NCI-H345 treated with DMSO at 0.1 percent for 48 hours (cell line): Measurements from ENCODE around the gene HIP1.
"Not testable (repeated sequence)": the region's sequence is repeated elsewhere in the genome, so short reads cannot be mapped to it uniquely, and the experiment has no call there.

Source experiments
- DNase-seq: peaks from one replicate; lab custom pipeline; 2025; ENCODE audit not compliant: unreplicated experiment; lab: John Stamatoyannopoulos, UW

HIP1 gene

GRCh38 chr7:75686551-75686950 lies 52.2 kb downstream of the HIP1 start:
- DNase-seq, result no peak

- not testable (repeated sequence) for DNase-seq
Observed at GRCh38 chr7:75682052-75682451, 56.7 kb downstream of the HIP1 start.

GRCh38 chr7:75679060-75679459 lies 59.7 kb downstream of the HIP1 start:
- no peak for DNase-seq

- no peak for DNase-seq
Observed at GRCh38 chr7:75669579-75669978, 69.2 kb downstream of the HIP1 start.

- DNase-seq, result no peak
Observed at GRCh38 chr7:75667938-75668337, 70.8 kb downstream of the HIP1 start.

- no peak for DNase-seq
Observed at GRCh38 chr7:75663302-75663907, 75.3 kb downstream of the HIP1 start.

- DNase-seq, result no peak
Observed at GRCh38 chr7:75662579-75663301, 76.0 kb downstream of the HIP1 start.

- DNase-seq, result peak; percentile 9
Observed at GRCh38 chr7:75660566-75661215, 78.0 kb downstream of the HIP1 start.

- no peak for DNase-seq
Observed at GRCh38 chr7:75658802-75659201, 79.9 kb downstream of the HIP1 start.

- DNase-seq, result no peak
Observed at GRCh38 chr7:75658369-75658768, 80.4 kb downstream of the HIP1 start.

GRCh38 chr7:75657866-75658265 lies 80.9 kb downstream of the HIP1 start:
- no peak for DNase-seq

- DNase-seq, result no peak
Observed at GRCh38 chr7:75656740-75657139, 82.0 kb downstream of the HIP1 start.

GRCh38 chr7:75655536-75655935 lies 83.2 kb downstream of the HIP1 start:
- no peak for DNase-seq

- no peak for DNase-seq
Observed at GRCh38 chr7:75654855-75655254, 83.9 kb downstream of the HIP1 start.

- no peak for DNase-seq
Observed at GRCh38 chr7:75653651-75654050, 85.1 kb downstream of the HIP1 start.

GRCh38 chr7:75652788-75653187 lies 86.0 kb downstream of the HIP1 start:
- DNase-seq, result peak; percentile 25

GRCh38 chr7:75650681-75651080 lies 88.1 kb downstream of the HIP1 start:
- DNase-seq, result no peak

- no peak for DNase-seq
Observed at GRCh38 chr7:75650062-75650461, 88.7 kb downstream of the HIP1 start.

- DNase-seq, result no peak
Observed at GRCh38 chr7:75649462-75649861, 89.3 kb downstream of the HIP1 start.

- DNase-seq, result no peak
Observed at GRCh38 chr7:75647709-75648438, 90.9 kb downstream of the HIP1 start.

GRCh38 chr7:75646571-75647102 lies 92.1 kb downstream of the HIP1 start:
- DNase-seq, result no peak
